Epithelial cell of proximal tubule (primary cell): ENCODE data around the gene IL6ST. TPM values are rescaled to one million over a fixed set of nuclear protein-coding genes. Genes with fewer than 3 reads are reported as not detected.

Experiments
- DNase-seq: peaks from one replicate; pipeline ENCODE4 v3.0.0-alpha.2; 2011; ENCODE audit warnings: low read depth
- H3K4me3 ChIP-seq: 2 replicates; pipeline ENCODE4 v1.5.1; 2011; ENCODE audit warnings: low read depth, mild to moderate bottlenecking, low read length
- total RNA-seq: library from RNA; depleted of rRNA; stranded (reverse); fragments of >200 nt; gene quantifications from 2 replicates; pipeline ENCODE4 v1.2.3, GENCODE V29; 2015
- TF ChIP-seq, protein P1 (sequence below): conservative IDR thresholded peaks from 2 replicates; pipeline ENCODE4 v1.5.1; 2012; ENCODE audit warnings: low read depth, mild to moderate bottlenecking, low read length

Gene IL6ST
- total RNA-seq, 1 donor from 2014 or later, result 61.6 TPM

DNA sequence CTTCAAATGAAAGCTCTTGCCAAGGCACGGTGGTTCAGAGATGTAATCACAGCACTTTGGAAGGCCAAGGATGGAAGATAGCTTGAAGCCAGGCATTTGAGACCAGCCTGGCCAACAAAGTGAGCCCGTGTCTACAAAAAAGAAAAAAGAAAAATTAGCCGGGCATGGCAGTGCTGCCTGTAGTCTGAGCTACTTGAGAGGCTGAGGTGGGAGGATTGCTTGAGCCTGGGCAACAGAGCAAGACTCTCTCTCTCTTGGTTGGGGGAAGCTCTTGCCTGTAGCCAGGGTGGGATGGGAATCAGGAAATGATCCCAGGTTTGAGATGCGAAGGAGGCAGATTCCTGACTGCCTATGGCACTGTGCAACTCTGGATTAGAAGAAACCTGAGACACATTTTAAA lies 62.1 kb downstream of the IL6ST start:
- TF ChIP-seq, protein P1, sequence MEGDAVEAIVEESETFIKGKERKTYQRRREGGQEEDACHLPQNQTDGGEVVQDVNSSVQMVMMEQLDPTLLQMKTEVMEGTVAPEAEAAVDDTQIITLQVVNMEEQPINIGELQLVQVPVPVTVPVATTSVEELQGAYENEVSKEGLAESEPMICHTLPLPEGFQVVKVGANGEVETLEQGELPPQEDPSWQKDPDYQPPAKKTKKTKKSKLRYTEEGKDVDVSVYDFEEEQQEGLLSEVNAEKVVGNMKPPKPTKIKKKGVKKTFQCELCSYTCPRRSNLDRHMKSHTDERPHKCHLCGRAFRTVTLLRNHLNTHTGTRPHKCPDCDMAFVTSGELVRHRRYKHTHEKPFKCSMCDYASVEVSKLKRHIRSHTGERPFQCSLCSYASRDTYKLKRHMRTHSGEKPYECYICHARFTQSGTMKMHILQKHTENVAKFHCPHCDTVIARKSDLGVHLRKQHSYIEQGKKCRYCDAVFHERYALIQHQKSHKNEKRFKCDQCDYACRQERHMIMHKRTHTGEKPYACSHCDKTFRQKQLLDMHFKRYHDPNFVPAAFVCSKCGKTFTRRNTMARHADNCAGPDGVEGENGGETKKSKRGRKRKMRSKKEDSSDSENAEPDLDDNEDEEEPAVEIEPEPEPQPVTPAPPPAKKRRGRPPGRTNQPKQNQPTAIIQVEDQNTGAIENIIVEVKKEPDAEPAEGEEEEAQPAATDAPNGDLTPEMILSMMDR, result no peak
- no peak overlapping the region for H3K4me3 ChIP-seq
- no peak for DNase-seq

DNA sequence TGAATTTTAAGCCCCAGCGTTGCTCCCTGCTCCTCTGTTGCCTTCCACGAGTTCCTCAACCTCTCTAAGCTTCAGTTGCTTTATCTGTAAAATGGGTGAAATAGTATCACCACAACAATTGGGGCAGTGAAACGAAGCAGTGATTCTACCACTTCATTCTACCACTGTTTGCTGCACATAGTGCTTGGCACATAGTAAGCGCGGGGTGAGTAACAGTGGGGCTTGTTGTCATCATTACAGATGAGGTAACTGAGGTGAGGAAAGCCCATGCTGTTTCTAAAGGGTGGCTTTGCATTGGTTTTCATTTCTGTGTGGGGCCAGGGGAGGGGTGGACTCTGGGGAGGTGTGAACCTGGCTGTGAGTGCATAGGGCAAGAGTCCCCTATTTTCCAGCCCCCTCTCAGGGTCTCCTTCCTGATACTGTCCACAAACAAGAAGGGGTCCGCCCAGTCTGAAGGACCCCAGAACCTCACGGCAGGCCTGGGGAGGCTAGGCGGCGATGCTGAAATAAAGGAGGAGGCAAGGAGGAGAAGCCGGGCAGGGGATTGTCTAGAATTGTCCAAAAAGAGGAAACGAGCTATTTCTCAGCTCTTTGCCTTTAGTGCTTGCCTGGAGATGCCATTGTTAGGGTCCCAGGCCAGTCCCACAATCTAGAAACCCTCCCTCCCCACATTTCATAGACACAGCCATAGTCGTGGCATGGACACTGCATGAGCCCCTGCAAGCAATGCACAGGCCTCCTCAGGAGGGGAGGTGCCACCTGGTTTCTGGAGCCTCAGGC lies 65.6 kb downstream of the IL6ST start:
- DNase-seq, result no peak
- TF ChIP-seq, protein P1, result no peak
- H3K4me3 ChIP-seq, result no peak overlapping the region

DNA sequence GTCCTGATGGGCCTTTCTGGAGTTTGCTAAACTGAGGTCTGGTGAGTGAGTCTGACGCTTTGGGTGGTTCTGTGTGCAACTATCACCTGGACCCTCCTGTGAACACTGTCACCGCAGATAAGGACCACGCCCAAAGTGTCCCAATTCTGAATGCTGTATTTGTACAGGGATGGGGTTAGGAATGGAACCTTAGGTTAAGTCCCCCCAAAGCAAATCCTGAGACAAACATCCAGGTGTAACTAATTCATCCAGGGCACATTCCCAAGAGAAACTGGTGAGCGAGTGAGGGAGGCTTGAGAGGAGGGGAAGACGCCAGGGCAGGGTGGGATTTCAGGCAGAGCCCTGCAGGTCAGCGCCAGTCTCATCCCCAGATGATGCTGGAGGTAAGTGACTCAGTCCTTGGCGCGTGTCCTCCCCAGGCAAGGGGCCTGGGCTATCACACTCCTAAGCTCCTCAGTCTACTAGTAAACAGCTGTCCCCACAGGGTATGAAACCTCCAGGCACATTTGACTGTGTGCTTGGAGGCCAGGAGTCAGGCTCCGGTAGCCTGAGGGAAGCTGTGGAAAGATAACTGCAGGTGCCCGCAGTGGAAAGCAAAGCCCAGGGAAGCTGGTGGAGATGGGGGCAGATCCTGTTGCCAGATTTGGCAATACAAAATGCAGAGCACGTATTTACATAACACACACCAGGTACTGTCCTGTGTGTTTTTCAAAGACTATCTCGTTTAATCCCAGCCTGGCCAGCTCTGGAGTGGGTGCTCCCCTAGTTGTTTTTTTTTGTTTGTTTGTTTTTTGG lies 66.7 kb downstream of the IL6ST start:
- DNase-seq, result no peak
- H3K4me3 ChIP-seq, result no peak overlapping the region
- TF ChIP-seq, protein P1, result no peak

DNA sequence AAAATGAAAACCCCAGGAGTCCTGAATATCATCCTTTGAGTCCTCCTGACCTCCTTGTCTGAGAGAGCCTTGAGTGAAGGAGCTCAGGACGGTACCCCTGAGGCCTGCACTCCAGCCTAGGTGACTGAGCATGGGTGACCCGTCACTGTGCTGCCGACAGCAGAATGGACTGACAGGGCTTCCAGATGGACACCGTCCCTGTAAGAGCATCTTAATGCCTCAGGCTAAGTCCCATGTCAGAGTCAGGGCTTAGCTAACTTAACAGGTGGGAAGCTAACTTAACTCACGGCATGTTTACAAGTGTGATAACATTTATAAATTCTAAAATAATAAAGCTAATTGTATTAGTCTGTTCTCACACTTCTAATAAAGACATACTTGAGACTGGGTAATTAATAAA lies 68.3 kb downstream of the IL6ST start:
- DNase-seq, result no peak
- no peak overlapping the region for H3K4me3 ChIP-seq
- TF ChIP-seq, protein P1, result no peak

DNA sequence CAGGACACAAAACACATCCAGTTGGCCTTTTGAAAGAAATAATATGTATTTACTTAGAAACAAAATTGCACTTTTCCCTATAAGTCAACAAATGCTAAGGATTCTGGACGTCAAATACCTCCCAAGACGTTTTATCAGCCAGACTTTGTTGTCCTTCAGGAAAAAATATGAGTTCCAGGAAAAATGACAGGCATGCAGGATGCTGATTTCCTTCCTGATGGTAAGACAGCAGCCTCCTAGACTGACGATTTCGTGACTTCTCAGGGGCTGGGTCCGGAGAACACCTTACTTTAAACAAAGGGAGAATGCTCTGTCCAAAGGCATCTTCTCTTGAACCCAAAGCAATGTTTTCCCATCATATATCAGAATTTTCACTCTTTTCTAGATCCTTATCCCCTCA lies 69.1 kb downstream of the IL6ST start:
- no peak overlapping the region for H3K4me3 ChIP-seq
- TF ChIP-seq, protein P1, result no peak
- no peak for DNase-seq

DNA sequence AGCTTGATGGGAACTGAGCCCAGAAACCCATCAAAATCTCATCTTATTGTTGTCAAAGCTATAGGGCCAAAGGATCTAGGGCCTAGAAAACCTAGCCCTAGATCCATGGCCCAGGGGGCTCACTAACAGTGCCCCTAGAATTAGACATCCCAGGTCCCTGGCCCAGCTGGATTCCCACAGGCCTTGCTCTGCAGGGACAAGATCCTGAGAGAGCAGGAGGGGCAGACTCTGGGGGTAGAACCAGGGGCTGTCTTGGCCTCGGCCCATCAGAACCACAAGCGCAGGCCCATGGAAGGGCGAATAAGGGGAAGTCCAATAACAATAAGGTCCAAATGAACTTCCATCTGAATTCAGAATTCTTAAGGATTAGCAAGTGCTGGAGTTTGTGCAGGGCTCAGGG lies 69.6 kb downstream of the IL6ST start:
- no peak for DNase-seq
- TF ChIP-seq, protein P1, result no peak
- no peak overlapping the region for H3K4me3 ChIP-seq

DNA sequence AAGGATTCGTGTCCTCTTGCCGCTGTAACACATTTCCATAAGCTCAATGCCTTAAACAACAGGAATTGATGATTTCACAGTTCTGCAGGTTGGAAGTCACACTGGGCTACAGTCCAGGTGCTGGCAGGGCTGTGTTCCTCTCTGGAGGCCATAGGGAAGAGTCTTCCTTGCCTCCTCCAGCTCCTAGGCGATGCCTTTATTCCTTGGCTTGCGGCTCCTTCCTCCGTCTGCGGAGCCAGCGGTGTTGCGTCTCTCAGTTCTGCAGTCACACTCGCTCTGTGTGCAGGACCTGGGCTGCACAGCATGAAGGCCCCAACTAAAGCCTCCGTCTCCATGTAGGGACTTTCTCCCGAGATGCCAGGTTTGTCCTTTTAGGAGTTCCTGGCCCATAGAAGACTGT lies 70.0 kb downstream of the IL6ST start:
- no peak for DNase-seq
- TF ChIP-seq, protein P1, result no peak

More for the DNA sequence above, 70.0 kb downstream of the IL6ST start:
- H3K4me3 ChIP-seq, result no peak overlapping the region
